Measurements from ENCODE around the gene TUBGCP4.
A peak's percentile ranks its signal among the peaks of the same experiment; 100 is the strongest.

TUBGCP4 gene

DNA sequence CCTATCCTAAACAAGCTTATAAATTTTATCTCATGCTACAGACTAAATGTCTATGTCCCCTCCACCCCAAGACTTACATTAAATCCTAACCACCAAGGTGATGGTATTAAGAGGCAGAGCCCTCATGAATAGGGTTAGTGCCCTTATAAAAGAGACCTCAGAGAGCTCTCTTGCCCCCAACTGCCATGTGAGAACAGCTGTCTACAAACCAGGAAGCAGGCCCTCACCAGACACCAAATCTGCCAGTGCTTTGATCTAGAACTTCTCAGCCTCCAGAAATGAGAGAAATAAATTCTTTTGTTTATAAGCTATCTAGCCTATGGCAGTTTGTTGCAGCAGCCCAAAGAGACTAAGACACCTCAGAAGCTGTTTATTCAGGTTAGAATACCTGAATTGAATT is 63.5 kb downstream of the TUBGCP4 start:
- peaks cover 10% of the 10 kb centered on the region for H3K36me3 ChIP-seq (ENCODE audit: control insufficient read depth, insufficient read depth, low read length)
- TF ChIP-seq CTCF (IDR thresholded peaks at IDR 0.05; ENCODE audit: insufficient read depth, low read length, poor library complexity, severe bottlenecking) = no peak

GRCh38 chr15:43436395-43436794 is 65.5 kb downstream of the TUBGCP4 start:
- no peak for TF ChIP-seq CTCF (IDR thresholded peaks at IDR 0.05; ENCODE audit: insufficient read depth, low read length, poor library complexity, severe bottlenecking)
- H3K27me3 ChIP-seq (replicated peaks; ENCODE audit: control insufficient read depth, insufficient read depth, low read length) = no peaks in the 10 kb centered on the region
- no peak for DNase-seq (ENCODE audit: extremely low read depth, insufficient read length)
- peaks cover 10% of the 10 kb centered on the region for H3K36me3 ChIP-seq (ENCODE audit: control insufficient read depth, insufficient read depth, low read length)
- H3K4me3 ChIP-seq (replicated peaks; ENCODE audit: low read depth, low read length) = no peak overlapping the region

More for the DNA sequence above, 63.5 kb downstream of the TUBGCP4 start:
- Histone ChIP-seq H3K4me3 (replicated peaks; ENCODE audit: low read depth, low read length) (no peak overlapping the region), H3K27me3 (replicated peaks; ENCODE audit: control insufficient read depth, insufficient read depth, low read length) (no peaks in the 10 kb centered on the region)
- no peak for DNase-seq (ENCODE audit: extremely low read depth, insufficient read length)

GRCh38 chr15:43439268-43439667 is 68.4 kb downstream of the TUBGCP4 start:
- H3K4me3 ChIP-seq (replicated peaks; ENCODE audit: low read depth, low read length) = no peak overlapping the region
- peaks cover 3% of the 10 kb centered on the region for H3K36me3 ChIP-seq (ENCODE audit: control insufficient read depth, insufficient read depth, low read length)
- TF ChIP-seq CTCF (IDR thresholded peaks at IDR 0.05; ENCODE audit: insufficient read depth, low read length, poor library complexity, severe bottlenecking) = no peak
- H3K27me3 ChIP-seq (replicated peaks; ENCODE audit: control insufficient read depth, insufficient read depth, low read length) = no peaks in the 10 kb centered on the region
- no peak for DNase-seq (ENCODE audit: extremely low read depth, insufficient read length)

- Histone ChIP-seq H3K4me3 (replicated peaks; ENCODE audit: low read depth, low read length) (no peak overlapping the region), H3K27me3 (replicated peaks; ENCODE audit: control insufficient read depth, insufficient read depth, low read length) (no peaks in the 10 kb centered on the region), H3K36me3 (ENCODE audit: control insufficient read depth, insufficient read depth, low read length) (peaks cover 3% of the 10 kb centered on the region)
- TF ChIP-seq CTCF (IDR thresholded peaks at IDR 0.05; ENCODE audit: insufficient read depth, low read length, poor library complexity, severe bottlenecking) = peak; percentile 23
- peak; percentile 14 for DNase-seq (ENCODE audit: extremely low read depth, insufficient read length)
Observed at GRCh38 chr15:43440721-43441281, 69.9 kb downstream of the TUBGCP4 start.

GRCh38 chr15:43441316-43441715 is 70.4 kb downstream of the TUBGCP4 start:
- DNase-seq (ENCODE audit: extremely low read depth, insufficient read length) = peak; percentile 9

More at GRCh38 chr15:43441316-43441715, 70.4 kb downstream of the TUBGCP4 start:
- Histone ChIP-seq H3K27me3 (replicated peaks; ENCODE audit: control insufficient read depth, insufficient read depth, low read length) (no peaks in the 10 kb centered on the region), H3K36me3 (ENCODE audit: control insufficient read depth, insufficient read depth, low read length) (peaks cover 3% of the 10 kb centered on the region), H3K4me3 (replicated peaks; ENCODE audit: low read depth, low read length) (no peak overlapping the region)
- TF ChIP-seq CTCF (IDR thresholded peaks at IDR 0.05; ENCODE audit: insufficient read depth, low read length, poor library complexity, severe bottlenecking) = no peak

Measured in GM06990 (cell line).